ENCODE measurements around the gene CYGB. TPM values are rescaled to one million over a fixed set of nuclear protein-coding genes. Genes with fewer than 3 reads are reported as not detected.

CYGB gene
- total and polyA plus RNA-seq, 2 of the 13 experiments (the other 11 are each of a cell fraction or from before 2014, with no cell fraction given) = 18.9 to 27.1 TPM

DNA sequence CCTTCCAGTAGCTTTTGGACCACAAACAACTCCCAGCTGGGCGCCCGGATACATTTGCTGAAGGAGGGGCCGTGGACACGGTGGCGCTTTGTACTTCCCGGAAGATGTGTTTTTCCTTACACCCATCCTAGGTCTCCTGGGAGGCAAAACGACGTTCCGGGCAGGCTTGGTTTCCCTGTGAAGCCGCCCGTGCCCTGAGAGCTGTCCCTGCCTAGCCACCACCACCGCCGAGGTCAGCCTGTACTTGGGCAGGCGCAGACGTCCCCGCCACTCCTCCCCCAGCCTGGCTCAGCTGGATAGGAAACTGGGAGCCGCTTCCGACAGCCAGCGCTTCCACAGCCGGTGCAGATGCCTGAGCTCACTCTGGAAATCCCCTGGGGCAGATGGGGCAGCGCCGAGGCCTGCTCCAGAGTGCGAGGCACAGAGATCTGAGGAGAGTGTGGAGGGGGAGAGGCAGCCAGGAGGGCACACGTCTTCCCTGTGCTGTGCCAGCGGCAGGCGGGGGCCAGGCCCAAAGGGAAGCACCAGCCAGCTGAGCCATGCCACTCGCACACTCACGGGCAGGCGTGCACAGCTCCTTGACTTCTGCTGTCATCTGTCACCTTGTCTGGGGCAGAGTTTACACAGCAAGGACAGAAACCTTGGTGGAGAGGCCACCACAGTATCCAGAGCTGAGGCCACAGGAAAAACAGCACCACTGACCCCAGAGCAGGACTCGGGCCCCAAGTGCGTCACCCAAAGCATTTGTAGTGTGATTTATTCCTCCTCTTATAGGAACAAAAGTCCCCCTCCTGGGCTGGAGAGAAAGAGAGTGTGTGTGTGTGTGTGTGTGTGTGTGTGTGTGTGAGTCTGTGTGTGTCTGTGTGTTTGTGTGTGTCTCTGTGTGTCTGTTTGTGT is 39.3 kb downstream of the CYGB start (continued):
- TF ChIP-seq, protein P1, sequence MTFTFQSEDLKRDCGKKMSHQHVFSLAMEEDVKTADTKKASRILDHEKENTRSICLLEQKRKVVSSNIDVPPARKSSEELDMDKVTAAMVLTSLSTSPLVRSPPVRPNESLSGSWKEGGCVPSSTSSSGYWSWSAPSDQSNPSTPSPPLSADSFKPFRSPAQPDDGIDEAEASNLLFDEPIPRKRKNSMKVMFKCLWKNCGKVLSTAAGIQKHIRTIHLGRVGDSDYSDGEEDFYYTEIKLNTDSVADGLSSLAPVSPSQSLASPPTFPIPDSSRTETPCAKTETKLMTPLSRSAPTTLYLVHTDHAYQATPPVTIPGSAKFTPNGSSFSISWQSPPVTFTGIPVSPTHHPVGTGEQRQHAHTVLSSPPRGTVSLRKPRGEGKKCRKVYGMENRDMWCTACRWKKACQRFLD (CRISPR knock-in tag; IDR thresholded peaks at IDR 0.05; ENCODE audit: borderline replicate concordance) = no peak; the same call in 1 of the 2 replicates
- TF ChIP-seq GLI4 (CRISPR knock-in tag; IDR thresholded peaks at IDR 0.05; ENCODE audit: borderline replicate concordance) = peak; percentile 89; the same call in 1 of the 2 replicates
- no peak for TF ChIP-seq ZNF781 (CRISPR knock-in tag; IDR thresholded peaks at IDR 0.05; ENCODE audit: borderline replicate concordance, not compliant biosample characterization)
- TF ChIP-seq, protein P2, sequence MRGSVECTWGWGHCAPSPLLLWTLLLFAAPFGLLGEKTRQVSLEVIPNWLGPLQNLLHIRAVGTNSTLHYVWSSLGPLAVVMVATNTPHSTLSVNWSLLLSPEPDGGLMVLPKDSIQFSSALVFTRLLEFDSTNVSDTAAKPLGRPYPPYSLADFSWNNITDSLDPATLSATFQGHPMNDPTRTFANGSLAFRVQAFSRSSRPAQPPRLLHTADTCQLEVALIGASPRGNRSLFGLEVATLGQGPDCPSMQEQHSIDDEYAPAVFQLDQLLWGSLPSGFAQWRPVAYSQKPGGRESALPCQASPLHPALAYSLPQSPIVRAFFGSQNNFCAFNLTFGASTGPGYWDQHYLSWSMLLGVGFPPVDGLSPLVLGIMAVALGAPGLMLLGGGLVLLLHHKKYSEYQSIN (CRISPR knock-in tag; IDR thresholded peaks at IDR 0.05; ENCODE audit: borderline replicate concordance) = no peak
- TF ChIP-seq ZNF577 (CRISPR knock-in tag; IDR thresholded peaks at IDR 0.05; ENCODE audit: borderline replicate concordance, low read depth) = no peak
- TF ChIP-seq, protein P3, sequence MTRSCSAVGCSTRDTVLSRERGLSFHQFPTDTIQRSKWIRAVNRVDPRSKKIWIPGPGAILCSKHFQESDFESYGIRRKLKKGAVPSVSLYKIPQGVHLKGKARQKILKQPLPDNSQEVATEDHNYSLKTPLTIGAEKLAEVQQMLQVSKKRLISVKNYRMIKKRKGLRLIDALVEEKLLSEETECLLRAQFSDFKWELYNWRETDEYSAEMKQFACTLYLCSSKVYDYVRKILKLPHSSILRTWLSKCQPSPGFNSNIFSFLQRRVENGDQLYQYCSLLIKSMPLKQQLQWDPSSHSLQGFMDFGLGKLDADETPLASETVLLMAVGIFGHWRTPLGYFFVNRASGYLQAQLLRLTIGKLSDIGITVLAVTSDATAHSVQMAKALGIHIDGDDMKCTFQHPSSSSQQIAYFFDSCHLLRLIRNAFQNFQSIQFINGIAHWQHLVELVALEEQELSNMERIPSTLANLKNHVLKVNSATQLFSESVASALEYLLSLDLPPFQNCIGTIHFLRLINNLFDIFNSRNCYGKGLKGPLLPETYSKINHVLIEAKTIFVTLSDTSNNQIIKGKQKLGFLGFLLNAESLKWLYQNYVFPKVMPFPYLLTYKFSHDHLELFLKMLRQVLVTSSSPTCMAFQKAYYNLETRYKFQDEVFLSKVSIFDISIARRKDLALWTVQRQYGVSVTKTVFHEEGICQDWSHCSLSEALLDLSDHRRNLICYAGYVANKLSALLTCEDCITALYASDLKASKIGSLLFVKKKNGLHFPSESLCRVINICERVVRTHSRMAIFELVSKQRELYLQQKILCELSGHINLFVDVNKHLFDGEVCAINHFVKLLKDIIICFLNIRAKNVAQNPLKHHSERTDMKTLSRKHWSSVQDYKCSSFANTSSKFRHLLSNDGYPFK (CRISPR knock-in tag; IDR thresholded peaks at IDR 0.05; ENCODE audit: borderline replicate concordance) = peak; percentile 78
- TF ChIP-seq, protein P4, sequence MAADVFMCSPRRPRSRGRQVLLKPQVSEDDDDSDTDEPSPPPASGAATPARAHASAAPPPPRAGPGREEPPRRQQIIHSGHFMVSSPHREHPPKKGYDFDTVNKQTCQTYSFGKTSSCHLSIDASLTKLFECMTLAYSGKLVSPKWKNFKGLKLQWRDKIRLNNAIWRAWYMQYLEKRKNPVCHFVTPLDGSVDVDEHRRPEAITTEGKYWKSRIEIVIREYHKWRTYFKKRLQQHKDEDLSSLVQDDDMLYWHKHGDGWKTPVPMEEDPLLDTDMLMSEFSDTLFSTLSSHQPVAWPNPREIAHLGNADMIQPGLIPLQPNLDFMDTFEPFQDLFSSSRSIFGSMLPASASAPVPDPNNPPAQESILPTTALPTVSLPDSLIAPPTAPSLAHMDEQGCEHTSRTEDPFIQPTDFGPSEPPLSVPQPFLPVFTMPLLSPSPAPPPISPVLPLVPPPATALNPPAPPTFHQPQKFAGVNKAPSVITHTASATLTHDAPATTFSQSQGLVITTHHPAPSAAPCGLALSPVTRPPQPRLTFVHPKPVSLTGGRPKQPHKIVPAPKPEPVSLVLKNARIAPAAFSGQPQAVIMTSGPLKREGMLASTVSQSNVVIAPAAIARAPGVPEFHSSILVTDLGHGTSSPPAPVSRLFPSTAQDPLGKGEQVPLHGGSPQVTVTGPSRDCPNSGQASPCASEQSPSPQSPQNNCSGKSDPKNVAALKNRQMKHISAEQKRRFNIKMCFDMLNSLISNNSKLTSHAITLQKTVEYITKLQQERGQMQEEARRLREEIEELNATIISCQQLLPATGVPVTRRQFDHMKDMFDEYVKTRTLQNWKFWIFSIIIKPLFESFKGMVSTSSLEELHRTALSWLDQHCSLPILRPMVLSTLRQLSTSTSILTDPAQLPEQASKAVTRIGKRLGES (CRISPR knock-in tag; IDR thresholded peaks at IDR 0.05; ENCODE audit: borderline replicate concordance) = no peak
- TF ChIP-seq, protein P5, sequence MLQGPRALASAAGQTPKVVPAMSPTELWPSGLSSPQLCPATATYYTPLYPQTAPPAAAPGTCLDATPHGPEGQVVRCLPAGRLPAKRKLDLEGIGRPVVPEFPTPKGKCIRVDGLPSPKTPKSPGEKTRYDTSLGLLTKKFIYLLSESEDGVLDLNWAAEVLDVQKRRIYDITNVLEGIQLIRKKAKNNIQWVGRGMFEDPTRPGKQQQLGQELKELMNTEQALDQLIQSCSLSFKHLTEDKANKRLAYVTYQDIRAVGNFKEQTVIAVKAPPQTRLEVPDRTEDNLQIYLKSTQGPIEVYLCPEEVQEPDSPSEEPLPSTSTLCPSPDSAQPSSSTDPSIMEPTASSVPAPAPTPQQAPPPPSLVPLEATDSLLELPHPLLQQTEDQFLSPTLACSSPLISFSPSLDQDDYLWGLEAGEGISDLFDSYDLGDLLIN (CRISPR knock-in tag; IDR thresholded peaks at IDR 0.05; ENCODE audit: borderline replicate concordance) = no peak
- peak in 1 of 2 experiments; percentile 51; a peak in 1 of 4 replicates for TF ChIP-seq KLF16 (CRISPR knock-in tag; IDR thresholded peaks at IDR 0.05)
- no peak for TF ChIP-seq SMARCE1 (IDR thresholded peaks at IDR 0.05; ENCODE audit: borderline replicate concordance)
